GM21381 (cell line): ENCODE measurements around the gene STUM.

ENCODE experiments used
- ATAC-seq: cut with Tn5 transposase; IDR thresholded peaks from one replicate; pipeline ENCODE4 v1.9.1; 2021; ENCODE audit warnings: mild to moderate bottlenecking, moderate library complexity; ENCODE audit not compliant: unreplicated experiment

The STUM gene

GRCh38 chr1:226649244-226649643 lies 100.7 kb downstream of the STUM start:
- ATAC-seq: no peak

- ATAC-seq: no peak
These were observed 101.2 kb downstream of the STUM start for GRCh38 chr1:226649780-226650179.

GRCh38 chr1:226650236-226650841 lies 101.8 kb downstream of the STUM start:
- no peak for ATAC-seq

- no peak for ATAC-seq
These were observed 102.6 kb downstream of the STUM start for GRCh38 chr1:226651041-226651731.

GRCh38 chr1:226651732-226652105 lies 103.2 kb downstream of the STUM start:
- ATAC-seq: no peak

GRCh38 chr1:226652613-226653012 lies 104.0 kb downstream of the STUM start:
- no peak for ATAC-seq

- peak; percentile 77 for ATAC-seq
These were observed 104.9 kb downstream of the STUM start for GRCh38 chr1:226653311-226653921.

GRCh38 chr1:226654046-226654667 lies 105.6 kb downstream of the STUM start:
- ATAC-seq: no peak

- no peak for ATAC-seq
These were observed 106.1 kb downstream of the STUM start for GRCh38 chr1:226654668-226655055.

GRCh38 chr1:226655251-226656163 lies 106.9 kb downstream of the STUM start:
- ATAC-seq: no peak

GRCh38 chr1:226656201-226656600 lies 107.6 kb downstream of the STUM start:
- no peak for ATAC-seq

- no peak for ATAC-seq
These were observed 108.2 kb downstream of the STUM start for GRCh38 chr1:226656601-226657277.

- no peak for ATAC-seq
These were observed 109.5 kb downstream of the STUM start for GRCh38 chr1:226657895-226658545.

GRCh38 chr1:226658546-226659125 lies 110.1 kb downstream of the STUM start:
- no peak for ATAC-seq
